HG03039 (cell line): ENCODE data around the gene SLC4A2.

Experiments
- ATAC-seq: cut with Tn5 transposase; IDR thresholded peaks from one replicate; pipeline ENCODE4 v1.9.1; 2021; ENCODE audit warnings: mild to moderate bottlenecking, moderate library complexity; ENCODE audit not compliant: unreplicated experiment

The SLC4A2 gene

DNA sequence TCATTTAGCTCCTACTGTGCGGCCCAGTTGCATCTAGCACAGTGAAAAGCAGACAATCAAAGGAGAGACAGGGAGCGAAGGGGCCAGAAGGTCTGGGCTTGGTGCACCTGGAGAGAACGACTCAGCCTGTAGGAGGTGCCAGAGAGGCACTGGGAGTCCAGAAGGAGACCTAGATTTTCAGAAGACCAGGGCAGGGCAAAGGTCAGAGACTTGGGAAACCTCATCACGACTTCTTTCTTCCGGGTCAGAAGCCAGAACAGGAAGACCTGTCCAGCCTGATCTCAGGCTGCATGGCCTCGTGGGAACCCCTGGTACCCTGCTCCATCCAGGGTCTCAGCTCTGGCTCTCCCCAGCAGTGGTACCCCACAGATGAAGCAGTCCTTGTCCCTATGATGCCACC is 32.0 kb downstream of the SLC4A2 start:
- no peak for ATAC-seq

DNA sequence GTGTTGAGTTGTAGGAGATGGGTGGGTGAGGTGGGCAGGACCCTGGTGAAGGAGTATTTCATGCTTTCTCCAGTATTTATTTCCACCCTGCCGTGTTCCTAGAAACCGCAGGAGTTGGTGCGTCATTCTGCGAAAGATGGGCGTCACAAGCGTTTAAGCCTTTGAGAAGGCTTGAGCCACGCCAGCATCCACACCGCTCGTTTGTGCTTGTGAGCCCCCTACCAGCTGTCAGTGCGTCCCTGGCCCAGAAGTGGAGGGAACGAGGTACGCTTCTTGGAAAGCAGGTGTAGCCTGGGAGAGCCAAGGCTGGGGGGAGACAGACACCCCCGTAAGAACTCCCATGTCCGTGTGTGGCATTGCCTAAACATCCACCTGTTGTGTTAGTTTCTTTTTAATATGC is 32.6 kb downstream of the SLC4A2 start:
- ATAC-seq = no peak

DNA sequence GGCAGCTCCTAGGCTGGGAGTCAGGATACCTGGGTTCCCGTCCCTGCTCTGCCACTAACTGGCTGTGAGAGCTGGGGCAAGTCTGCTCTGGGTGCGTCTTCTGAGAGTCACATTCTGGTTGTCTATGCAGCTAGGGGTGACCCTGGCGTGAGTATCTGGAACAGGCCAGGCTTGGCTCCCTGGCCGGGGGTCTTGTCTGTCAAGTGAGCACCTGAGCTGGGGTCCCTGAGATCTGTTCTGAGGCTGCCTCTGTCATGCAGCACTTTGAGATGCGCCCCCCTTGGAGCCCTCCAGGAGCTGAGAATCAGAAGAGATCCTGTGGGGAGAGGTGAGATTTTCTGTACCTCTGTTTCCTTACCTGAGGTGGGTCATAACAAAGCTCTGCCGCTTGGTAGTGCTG is 34.4 kb downstream of the SLC4A2 start:
- no peak for ATAC-seq

DNA sequence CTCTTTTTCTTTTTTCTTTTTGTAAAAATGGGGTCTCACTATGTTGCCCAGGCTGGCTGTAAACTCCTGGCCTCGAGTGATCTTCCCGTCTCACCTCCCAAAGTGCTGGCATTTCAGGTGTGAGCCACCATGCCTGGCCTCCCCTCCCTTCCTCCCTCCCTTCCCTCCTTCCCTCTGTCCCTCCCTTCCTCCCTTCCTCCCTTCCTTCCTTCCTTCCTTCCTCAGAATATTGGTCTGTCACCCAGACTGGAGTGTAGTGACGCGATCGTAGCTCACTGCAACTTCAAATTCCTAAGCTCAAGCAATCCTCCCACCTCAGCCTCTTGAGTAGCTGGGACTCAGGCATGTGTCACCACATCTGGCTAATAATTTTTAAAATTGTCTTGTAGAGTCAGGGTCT is 35.3 kb downstream of the SLC4A2 start:
- ATAC-seq = no peak

DNA sequence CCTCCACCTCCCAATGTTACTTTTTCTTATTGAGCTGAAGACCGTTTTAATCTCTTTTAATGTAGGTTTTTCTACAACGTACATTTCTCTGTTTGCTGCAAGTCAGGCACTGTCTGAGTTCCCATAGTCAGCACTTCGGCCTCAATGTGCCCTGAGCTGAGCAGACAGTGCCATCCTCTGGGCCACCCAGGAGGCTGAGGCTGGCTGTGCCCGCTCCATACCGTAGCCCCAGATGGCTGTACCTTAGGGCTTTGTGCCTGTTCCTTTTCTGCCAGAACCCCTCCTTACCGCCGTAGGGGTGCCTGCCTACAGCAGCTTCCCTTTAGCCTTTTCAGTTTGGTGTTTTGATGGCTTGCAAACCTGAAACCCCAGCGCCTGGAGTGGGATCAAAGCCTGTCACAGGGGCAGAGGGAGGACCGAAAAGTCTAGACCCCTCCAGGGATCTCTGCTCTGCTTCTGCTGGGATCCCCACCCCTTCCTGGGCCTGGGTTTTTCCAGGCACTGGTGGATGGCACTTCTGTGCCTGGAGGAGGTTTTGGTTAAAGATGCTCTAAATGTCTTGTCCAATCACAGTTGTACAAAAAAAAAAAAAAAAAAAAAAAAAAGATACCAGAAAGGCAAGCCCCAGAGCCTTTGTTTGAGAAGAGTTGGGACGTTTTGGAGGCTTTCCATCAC is 35.9 kb downstream of the SLC4A2 start:
- ATAC-seq = no peak

DNA sequence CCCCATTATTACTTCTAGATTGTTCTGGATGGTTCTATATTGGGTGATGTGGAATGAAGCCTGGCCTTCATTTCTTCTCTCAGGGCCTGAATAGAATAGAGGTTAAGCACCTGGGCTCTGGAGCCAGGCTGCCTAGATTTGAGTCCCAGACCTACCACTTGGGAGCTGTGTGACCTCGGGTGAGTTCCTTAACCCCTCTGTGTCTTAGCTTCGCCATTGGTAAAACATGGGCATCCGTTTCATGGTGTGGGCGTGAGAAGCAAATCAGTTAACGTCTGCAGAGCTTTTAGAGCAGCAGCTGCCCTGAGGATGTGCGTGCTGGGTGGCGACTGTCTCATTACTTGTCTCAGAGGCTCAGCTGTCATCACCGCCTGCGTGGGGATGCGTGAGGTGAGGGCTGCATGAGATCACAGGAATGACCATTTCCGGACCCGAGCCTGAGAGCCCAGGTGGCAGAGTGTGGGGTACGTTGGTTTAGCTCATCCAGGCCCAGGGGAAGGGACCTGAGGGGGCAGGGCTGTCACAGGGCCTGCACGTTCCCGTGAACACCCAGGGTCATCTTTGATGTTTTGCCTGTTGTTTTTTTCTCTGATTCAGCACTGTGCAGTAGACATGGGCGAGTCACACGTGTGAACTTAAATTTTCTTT is 36.6 kb downstream of the SLC4A2 start:
- no peak for ATAC-seq

DNA sequence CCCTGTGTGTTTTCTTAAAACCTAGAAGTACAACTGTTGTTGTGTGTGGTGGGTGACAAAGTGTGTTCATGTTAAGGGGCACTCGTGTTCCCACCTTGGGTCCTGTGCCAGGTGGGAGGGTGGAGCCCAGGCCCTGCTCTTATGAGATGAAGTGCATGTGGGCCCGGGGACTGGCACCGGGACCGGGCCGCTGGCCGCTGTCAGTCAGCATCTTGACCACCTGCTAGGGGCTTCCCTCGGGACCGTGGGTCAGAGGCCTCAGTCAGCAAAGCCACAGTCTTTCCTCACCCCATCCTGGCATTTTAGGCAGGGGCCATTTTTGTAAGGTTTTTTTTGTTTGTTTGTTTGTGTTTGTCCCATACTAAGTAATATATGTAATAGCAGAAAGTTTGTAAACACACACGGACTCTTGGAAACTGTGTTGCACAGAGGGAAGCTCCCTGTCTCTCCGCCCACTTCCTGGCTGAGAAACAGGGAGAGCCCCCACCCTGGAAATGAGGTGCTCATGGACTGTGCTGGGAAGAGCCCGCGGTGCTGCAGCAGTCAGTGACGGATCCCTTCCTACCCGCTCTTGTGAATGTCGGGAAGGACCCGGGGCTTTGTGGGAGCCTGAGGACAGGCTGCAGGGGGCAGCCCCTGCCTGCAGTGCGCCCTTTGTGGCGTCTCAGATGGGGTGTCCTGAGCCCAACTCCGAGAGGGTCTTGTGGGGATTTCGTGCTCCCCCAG is 40.3 kb downstream of the SLC4A2 start:
- no peak for ATAC-seq

DNA sequence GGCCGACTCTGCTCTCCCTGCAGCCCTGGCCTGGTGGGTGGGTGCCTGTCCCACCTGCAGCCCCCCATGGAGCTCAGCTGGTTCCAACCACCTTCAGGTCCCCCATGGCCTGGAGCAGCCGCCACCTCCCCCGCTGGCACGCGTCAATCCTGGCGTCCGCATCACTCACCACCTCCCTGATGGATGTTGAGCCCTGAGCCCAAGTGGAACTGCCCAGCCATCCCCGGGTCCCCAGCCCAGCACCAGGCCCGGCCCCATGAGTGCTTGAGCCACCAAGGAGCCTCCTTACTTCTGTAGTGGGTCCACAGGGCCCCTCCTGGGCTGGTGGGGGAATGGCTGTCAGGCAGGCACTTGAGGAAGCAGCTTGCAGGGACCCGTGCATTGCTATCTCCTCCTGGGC is 41.5 kb downstream of the SLC4A2 start:
- ATAC-seq = no peak

DNA sequence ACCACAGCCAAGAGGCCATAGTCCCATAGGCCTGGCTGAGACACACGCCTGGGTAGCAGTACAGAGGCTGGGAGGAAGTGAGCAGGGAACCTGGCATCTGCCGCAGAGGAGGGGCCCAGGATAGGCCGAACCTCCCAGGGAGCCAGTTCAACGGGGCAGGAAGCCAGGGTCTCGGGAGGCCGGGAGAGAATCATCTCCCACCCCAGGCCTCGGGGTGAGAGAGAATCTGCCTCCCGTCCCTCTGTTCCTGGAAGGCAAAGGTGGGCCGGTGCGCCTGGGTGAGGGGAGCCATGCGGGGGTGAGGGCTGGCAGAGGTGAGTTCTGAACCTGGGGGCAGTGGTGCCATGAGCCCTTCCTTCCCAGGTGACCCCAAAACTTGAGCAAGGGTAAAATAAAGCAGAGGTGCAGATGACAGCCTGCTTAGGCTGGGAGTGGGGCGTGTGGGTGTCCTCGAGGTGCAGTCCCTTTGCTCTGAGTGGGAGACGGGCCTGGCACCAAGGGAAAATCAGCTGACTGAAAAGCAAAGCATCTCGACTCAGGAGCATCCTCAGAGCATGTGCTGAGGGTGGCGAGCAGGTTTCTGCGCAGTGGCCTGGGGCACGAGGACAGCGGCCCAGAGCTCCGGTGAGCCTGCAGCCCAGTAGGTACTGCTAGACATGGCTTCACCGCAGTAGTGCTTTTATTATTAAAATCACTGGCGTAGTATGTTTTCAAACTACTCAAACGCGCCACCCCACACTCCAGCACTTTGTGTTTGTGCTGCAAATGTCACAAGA is 42.4 kb downstream of the SLC4A2 start:
- ATAC-seq = no peak

DNA sequence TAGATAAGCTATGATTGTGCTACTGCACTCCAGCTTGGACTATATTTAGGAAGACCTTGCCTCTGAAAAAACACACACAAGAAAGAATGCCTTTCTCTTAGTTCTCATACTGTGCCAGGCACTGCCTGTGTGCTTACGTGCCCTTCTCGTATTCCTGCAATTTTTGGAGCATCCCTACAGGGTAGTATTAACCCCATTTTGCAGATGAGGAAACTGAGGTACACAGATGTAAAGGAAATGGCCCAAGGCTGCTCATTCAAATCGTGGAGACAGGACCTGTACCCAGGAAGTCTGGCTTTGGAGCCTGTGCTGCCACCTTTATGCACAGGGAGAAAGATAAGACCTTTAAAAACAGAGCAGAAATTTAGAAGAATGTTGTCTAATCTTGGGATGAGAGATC is 43.6 kb downstream of the SLC4A2 start:
- ATAC-seq = no peak

DNA sequence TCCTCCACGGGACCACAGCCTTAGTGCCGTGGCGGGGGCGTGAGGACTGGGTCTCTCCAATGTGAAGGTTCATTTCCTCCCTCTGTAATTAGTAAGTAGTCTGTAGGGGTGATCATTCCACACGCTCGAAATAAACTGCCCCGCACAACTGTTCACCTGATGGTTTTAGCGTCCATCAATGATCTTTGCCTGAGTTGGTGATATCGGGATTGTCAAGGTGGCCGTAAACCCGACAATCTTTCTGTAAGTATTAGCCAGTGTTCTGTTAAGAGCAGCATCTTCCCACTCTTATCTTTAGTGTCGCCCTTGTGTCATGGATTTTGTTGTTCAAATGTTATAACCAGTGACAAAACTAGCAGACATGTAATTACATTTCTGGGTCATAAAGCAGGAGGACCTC is 44.6 kb downstream of the SLC4A2 start:
- no peak for ATAC-seq

DNA sequence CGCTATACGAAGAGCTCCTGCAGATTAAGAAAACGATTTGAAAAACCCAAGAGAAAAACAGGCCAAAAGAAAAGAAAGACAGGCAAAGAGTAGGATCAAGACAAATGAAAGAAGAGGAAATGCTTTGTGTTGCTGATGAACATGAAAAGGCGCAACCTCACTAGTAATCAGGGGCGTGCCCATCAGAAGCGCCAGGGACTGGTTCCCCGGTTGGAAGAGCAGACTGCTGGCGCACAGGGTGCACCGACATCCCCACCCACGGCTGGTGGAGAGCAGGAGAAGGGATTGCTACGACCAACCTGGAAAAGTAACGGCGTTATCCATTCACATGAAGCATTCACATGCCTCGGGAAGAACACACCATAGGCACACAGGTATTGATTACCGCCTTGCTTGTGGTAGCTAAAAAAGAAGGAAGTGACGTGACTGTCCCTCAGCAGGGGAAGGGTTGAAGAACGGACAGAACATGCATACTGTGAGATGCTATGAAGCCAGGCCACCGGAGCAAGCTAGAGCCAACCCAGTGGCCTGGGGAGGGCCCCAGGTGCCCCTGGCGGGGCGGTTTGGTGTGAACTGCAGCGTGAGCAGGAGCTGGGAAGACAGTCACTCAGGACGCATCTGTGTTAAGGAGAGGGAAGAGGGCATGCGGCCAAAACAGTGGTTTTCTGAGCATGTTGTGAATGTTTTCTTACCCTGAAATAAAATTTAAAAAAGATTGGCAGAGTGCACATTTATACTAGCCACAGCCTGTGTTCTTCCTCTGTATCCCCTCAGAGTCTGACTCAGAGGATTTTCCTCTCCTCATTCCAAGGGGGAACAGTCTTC is 45.2 kb downstream of the SLC4A2 start:
- ATAC-seq = no peak

DNA sequence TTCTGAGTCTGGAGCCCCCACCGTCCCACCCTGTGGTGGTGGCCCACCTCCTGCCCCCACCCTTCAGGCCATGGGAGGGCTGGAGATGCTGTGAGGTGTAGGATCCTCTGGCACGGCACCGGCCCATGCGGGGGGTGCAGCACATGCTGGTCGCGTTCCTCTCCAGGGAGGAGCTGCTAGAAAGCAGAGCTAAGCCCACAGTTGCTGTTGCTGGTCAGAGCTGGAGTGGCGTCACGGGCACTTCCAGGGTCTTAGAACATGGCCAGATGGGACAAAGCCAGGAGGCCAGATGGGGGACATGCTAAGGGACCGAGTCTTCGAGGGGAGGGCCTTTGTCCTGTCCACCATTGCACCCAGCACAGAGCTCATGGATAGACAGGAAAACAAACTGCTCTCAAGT is 48.5 kb downstream of the SLC4A2 start:
- ATAC-seq = no peak

DNA sequence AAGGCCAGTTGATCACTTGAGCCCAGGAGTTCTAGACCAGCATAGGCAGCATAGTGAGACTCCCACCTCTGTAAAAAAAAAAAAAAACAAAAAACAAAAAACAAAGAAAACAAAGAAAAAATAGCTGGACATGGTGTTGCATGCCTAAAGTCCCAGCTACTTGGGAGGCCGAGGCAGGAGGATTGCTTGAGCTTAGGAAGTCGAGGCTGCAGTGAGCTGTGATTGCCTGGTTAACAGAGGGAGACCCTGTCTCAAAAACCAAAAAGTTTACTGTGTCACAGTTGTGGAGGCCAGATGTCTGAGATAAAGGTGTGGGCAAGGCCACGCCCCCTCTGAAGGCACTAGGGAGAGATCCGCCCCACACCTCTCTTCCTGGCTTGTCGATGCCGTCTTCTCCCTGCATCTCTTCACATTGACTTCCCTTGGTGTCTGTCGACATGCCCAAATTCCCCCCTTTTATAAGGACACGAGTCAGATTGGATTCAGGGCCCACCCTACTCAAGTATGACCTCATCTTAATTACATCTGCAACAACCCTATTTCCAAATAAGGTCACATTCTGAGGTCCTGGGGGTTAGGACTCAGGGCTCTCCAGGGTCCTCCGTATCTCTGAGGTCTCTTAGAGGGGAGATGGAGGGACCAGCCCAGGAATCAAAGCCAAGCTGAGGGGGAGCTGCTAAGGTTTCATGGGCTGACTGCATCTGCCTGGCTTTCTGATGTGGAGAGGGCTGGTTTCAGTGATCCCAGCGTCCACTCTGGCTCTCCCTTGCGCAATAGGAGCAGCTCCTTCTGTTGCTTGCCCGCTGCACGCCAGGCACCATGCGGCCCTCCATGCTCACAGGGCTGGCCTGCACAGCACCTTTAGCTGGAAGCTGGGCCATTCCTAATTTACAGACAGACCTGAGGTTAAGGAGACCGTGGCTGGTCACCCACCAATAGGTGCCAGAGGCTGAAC is 50.0 kb downstream of the SLC4A2 start:
- no peak for ATAC-seq

DNA sequence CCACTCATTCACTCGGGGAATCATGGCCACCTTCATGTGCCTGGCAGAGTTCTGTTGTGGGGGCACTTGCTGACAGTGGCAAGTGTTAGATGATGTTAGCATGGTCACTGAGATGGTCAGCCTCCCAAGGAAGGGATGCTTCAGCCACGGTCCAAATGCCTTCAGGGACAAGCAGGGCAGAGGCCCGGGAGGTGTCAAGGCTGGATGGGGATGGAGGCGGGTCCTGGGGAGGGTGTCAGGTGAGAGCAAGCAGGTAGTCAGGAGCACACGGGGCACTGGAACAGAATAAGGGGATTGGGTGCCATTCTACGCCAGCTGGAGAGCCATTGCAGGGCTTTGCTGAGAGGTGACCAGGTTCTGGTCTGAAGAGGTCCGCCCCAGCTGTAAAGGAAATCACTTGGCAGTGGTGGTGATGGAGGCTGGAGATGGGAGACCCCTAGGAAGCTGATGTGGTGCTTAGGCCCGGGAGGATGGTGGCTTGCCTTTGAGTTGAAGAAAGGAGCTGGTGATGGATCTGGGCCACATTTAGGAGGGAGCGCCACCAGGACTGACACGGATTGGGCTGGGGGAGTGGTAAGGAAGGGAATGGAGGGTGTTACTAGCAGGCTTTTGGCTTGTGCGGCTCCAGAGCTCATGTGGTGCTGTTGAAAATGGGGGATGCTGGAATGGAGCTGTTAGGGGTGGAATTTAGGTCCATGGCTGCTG is 51.0 kb downstream of the SLC4A2 start:
- no peak for ATAC-seq

DNA sequence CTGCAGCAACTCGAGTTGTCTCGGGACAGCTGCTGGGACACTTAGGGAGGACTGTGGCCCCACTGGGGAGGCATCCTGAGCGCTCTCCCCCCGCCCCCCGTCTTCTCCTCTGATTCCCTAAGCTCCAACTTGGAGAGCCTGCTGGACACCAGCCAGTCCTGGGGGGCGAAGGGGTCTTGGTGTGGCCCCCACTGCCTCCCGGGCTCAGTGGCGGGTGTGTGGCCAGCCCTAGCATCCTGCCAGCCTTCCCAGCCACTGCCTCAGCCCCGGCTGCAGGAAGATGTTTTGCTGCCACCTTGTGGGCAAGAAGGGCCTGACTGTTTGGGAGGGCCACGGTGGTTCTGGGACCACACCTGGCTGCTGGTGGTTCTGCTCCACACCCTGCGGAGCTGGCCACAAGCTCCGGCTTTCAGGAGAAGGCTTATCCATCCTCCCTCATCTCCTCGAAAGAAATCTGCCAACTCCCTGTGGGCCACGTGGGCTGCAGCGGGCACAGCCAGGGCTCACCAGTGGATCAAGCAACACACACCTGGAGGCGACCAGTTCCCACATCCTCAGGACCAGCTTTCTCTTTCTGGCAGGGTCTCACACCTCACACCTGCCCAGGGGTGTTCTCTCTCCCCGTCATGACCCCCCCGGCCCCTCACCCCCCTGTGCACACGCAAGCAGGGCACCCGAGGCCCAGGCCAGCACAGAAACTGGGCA is 51.7 kb downstream of the SLC4A2 start:
- no peak for ATAC-seq

DNA sequence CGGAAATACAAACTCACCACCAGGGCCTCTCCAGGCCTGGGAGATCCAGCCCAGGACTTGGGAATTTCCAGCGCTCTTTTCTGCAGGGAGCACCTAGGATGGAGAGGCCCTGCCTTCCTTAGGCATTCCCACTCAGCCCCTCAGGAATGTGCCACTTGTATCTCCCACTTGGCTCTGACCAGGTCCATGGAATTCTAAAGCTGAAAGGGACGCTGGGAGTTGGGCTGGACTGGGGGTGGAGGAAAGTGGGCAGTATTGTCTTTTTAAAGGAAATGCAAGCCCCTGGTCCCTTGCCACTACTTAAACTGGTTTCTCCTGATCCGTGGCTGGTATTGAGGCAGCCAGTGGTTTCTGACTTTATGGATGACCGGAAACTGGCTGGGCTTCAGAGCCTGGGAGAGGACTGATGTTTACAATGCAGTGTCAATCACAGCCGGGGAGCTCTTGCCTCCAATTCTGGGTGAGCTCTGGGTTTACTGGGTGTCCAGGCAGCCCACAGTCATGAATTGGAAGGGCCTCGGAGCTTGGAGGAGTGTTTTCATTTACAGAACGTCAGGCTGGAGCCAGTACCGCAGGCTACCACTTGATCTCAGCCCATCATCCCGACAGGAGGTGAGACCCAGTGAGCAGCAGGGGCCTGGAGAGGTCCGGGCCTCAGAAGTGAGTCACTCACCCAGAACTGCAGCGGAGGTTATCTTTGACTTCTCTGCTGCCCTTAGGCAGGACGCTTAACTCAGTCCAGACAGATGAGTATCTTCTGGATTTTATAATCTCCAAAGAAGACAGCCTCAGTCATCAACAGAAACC is 54.2 kb downstream of the SLC4A2 start:
- no peak for ATAC-seq
